ENCODE data around the gene ITIH4.
A peak's percentile ranks its signal among the peaks of the same experiment; 100 is the strongest.

The ITIH4 gene

DNA sequence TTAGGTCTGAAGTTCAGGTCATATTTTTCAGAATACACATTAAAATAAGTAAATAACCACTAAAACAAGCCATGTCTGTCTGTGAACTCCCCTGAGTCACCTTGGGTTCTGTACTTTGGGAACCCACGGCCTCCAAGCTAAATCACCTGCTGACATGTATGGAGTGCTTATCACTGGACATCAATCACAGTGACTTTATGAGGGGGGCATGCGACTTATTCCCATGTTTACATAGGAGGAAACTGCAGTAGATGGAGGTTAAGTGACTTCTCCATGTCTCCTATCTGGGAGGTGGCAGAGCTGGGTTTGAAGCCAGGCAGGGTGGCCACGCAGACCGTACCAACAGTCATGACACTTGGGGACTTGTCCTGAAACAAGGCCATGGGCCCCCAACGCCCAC is 8.1 kb downstream of the ITIH4 start:
- no peak for DNase-seq (ENCODE audit: low read depth)
- TF ChIP-seq, protein P1, sequence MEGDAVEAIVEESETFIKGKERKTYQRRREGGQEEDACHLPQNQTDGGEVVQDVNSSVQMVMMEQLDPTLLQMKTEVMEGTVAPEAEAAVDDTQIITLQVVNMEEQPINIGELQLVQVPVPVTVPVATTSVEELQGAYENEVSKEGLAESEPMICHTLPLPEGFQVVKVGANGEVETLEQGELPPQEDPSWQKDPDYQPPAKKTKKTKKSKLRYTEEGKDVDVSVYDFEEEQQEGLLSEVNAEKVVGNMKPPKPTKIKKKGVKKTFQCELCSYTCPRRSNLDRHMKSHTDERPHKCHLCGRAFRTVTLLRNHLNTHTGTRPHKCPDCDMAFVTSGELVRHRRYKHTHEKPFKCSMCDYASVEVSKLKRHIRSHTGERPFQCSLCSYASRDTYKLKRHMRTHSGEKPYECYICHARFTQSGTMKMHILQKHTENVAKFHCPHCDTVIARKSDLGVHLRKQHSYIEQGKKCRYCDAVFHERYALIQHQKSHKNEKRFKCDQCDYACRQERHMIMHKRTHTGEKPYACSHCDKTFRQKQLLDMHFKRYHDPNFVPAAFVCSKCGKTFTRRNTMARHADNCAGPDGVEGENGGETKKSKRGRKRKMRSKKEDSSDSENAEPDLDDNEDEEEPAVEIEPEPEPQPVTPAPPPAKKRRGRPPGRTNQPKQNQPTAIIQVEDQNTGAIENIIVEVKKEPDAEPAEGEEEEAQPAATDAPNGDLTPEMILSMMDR (IDR thresholded peaks at IDR 0.05; ENCODE audit: low read depth, low read length, missing control alignments), result no peak
- in situ Hi-C loops (cut with HindIII; ENCODE audit: low sequenced_read_pairs), result no loop called here
- no peak overlapping the region for H3K4me3 ChIP-seq (ENCODE audit: low read depth, low read length)

DNA sequence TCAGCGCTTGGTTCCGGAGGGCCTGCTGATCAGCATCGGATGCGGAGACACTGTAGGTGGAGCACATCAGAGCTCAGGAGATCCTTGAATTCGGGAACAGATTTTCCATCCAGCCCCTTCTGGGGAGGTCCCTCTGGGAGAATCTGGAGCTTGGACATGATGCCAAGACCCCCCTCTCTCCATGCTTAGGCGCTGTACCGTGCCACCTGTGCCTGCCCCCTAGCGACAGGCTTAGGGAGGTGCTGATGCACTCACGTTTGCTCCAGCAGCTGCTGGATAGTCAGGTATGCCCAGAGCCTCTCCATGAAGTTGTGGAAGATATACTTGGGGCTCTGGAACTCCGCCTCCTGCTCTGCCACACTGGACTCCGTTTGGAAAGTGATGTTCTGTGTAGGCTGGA is 9.7 kb downstream of the ITIH4 start:
- in situ Hi-C loops (cut with HindIII; ENCODE audit: low sequenced_read_pairs), result no loop called here
- H3K4me3 ChIP-seq (ENCODE audit: low read depth, low read length), result no peak overlapping the region
- DNase-seq (ENCODE audit: low read depth), result no peak
- TF ChIP-seq, protein P1 (IDR thresholded peaks at IDR 0.05; ENCODE audit: low read depth, low read length, missing control alignments), result peak; percentile 66

DNA sequence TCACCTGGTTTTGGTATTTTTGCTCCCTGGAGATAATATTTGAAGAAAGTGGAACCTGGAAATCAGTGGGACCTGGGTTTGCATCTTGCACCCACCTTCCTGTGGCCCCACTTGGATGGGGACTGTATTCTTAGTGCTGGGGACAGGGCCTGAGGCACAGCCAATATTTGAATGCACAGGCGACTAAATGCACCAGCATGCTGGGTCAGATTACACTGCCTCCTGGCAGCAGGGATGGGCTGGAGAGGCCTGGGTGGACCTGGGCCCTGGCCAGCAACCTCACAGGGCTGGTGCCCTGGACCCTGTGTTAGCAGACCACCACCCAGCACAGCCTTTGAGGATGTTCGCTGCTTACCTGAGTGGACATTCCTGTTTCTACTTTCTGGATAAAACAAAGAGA is 10.5 kb downstream of the ITIH4 start:
- in situ Hi-C loops (cut with HindIII; ENCODE audit: low sequenced_read_pairs), result no loop called here
- no peak overlapping the region for H3K4me3 ChIP-seq (ENCODE audit: low read depth, low read length)
- TF ChIP-seq, protein P1 (IDR thresholded peaks at IDR 0.05; ENCODE audit: low read depth, low read length, missing control alignments), result no peak
- DNase-seq (ENCODE audit: low read depth), result no peak

DNA sequence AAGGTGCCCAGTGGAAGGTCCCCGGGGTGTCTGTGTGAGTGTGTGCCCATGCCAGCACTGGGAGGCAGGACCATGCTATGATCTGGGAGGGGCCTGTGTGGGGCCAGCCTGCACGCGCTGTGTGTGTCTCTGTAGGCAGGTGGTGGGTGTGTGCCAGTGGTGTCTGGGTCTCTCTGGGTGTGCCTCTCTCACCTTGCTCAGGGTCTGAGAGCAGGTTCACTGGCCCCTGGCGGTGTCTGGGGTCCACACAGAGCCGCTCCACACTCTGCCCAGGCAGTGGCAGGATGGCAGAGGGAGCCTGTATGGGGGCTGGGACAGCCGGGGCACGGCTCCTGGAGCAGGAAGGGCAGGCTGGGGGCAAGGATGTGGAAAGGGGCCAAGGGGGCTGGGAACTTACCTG is 12.6 kb downstream of the ITIH4 start:
- in situ Hi-C loops (cut with HindIII; ENCODE audit: low sequenced_read_pairs), result no loop called here
- DNase-seq (ENCODE audit: low read depth), result no peak
- H3K4me3 ChIP-seq (ENCODE audit: low read depth, low read length), result no peak overlapping the region
- TF ChIP-seq, protein P1 (IDR thresholded peaks at IDR 0.05; ENCODE audit: low read depth, low read length, missing control alignments), result no peak

DNA sequence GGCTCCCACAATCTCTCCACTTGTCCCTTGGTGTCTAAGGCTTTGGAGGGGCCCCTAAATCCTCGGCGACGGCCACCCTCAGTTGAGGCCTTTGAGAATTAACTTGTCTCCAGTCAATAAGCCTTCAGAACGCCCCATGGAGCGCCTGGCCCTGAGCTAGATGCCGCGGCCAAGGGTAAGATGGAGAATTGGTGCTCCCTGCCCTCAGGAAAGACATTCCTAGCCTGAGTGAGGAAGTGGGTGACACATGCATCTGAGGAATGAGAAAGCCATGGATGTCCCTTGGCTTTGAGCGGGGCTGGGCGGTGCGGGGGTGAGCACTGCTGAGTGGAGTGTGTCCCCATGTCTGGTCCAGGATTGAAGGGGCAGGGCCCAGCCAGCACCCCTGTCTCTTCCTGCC is 13.3 kb downstream of the ITIH4 start:
- in situ Hi-C loops (cut with HindIII; ENCODE audit: low sequenced_read_pairs), result no loop called here
- DNase-seq (ENCODE audit: low read depth), result no peak
- TF ChIP-seq, protein P1 (IDR thresholded peaks at IDR 0.05; ENCODE audit: low read depth, low read length, missing control alignments), result no peak
- H3K4me3 ChIP-seq (ENCODE audit: low read depth, low read length), result no peak overlapping the region

GRCh38 chr3:52816654-52817053 is 13.8 kb downstream of the ITIH4 start:
- no peak for DNase-seq (ENCODE audit: low read depth)
- TF ChIP-seq, protein P1 (IDR thresholded peaks at IDR 0.05; ENCODE audit: low read depth, low read length, missing control alignments), result no peak
- in situ Hi-C loops (cut with HindIII; ENCODE audit: low sequenced_read_pairs), result no loop called here
- no peak overlapping the region for H3K4me3 ChIP-seq (ENCODE audit: low read depth, low read length)

GRCh38 chr3:52816199-52816598 is 14.3 kb downstream of the ITIH4 start:
- in situ Hi-C loops (cut with HindIII; ENCODE audit: low sequenced_read_pairs), result no loop called here
- DNase-seq (ENCODE audit: low read depth), result no peak
- TF ChIP-seq, protein P1 (IDR thresholded peaks at IDR 0.05; ENCODE audit: low read depth, low read length, missing control alignments), result no peak

More at GRCh38 chr3:52816199-52816598, 14.3 kb downstream of the ITIH4 start:
- no peak overlapping the region for H3K4me3 ChIP-seq (ENCODE audit: low read depth, low read length)

Measured in astrocyte of the cerebellum (primary cell).